DMS53 (cell line): ENCODE results near the gene SFI1.
"Not testable (repeated sequence)": the region's sequence is repeated elsewhere in the genome, so short reads cannot be mapped to it uniquely, and the experiment has no call there.

Experiments used
- DNase-seq: peaks from one replicate; lab custom pipeline; 2025; lab: John Stamatoyannopoulos, UW

Gene SFI1, protein sequence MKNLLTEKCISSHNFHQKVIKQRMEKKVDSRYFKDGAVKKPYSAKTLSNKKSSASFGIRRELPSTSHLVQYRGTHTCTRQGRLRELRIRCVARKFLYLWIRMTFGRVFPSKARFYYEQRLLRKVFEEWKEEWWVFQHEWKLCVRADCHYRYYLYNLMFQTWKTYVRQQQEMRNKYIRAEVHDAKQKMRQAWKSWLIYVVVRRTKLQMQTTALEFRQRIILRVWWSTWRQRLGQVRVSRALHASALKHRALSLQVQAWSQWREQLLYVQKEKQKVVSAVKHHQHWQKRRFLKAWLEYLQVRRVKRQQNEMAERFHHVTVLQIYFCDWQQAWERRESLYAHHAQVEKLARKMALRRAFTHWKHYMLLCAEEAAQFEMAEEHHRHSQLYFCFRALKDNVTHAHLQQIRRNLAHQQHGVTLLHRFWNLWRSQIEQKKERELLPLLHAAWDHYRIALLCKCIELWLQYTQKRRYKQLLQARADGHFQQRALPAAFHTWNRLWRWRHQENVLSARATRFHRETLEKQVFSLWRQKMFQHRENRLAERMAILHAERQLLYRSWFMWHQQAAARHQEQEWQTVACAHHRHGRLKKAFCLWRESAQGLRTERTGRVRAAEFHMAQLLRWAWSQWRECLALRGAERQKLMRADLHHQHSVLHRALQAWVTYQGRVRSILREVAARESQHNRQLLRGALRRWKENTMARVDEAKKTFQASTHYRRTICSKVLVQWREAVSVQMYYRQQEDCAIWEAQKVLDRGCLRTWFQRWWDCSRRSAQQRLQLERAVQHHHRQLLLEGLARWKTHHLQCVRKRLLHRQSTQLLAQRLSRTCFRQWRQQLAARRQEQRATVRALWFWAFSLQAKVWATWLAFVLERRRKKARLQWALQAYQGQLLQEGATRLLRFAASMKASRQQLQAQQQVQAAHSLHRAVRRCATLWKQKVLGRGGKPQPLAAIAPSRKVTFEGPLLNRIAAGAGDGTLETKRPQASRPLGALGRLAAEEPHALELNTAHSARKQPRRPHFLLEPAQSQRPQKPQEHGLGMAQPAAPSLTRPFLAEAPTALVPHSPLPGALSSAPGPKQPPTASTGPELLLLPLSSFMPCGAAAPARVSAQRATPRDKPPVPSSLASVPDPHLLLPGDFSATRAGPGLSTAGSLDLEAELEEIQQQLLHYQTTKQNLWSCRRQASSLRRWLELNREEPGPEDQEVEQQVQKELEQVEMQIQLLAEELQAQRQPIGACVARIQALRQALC

GRCh38 chr22:31496007-31496734 lies at the start of gene SFI1:
TSS of gene SFI1 (plus strand) at chr22:31496536. CDS start at chr22:31508285, 11,749 bp downstream.
- DNase-seq: peak; percentile 79

GRCh38 chr22:31446767-31447166 lies 49.6 kb upstream of the SFI1 start:
- no peak for DNase-seq

- DNase-seq: no peak
Observed at GRCh38 chr22:31447337-31447736, 49.0 kb upstream of the SFI1 start.

GRCh38 chr22:31448382-31448781 lies 48.0 kb upstream of the SFI1 start:
- no peak for DNase-seq

- DNase-seq: no peak
Observed at GRCh38 chr22:31449506-31449905, 46.8 kb upstream of the SFI1 start.

GRCh38 chr22:31451709-31452571 lies 44.4 kb upstream of the SFI1 start:
- DNase-seq: peak; percentile 43

DNA sequence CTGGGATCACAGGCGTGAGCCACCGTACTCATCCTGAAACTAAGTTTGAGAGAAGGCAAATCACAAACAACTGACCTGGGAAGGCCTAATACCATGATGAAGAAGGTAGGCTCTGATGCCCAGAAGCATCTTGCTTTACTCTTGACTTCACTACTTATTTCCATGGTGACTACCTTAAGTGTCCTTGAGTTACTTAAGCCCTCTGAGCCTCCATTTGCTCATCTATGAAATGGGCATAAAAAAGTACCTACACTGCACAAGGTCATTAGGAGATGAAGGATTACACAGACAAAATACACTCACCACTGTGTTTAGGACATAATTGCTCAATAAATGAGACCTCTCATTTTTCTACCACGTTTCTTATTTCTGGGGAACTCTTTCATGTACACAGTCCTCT lies 34.6 kb upstream of the SFI1 start:
- no peak for DNase-seq

DNA sequence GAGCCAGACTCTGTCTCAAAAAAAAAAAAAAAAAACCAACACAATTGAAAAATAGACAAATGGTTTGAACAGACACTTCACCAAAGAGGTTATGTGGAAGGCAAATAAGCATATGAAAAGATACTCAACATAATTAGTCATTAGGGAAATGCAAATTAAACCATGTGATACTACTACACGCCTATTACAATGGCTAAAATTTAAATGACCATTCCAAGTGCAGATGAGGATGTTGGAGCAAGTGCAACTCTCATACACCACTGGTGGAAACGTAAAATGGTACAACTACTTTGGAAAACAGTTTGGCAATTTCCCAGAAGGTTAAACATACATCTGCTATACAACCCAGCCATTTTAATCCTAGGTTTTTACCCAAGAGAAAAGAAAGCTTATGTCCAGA lies 31.0 kb upstream of the SFI1 start:
- no peak for DNase-seq

DNA sequence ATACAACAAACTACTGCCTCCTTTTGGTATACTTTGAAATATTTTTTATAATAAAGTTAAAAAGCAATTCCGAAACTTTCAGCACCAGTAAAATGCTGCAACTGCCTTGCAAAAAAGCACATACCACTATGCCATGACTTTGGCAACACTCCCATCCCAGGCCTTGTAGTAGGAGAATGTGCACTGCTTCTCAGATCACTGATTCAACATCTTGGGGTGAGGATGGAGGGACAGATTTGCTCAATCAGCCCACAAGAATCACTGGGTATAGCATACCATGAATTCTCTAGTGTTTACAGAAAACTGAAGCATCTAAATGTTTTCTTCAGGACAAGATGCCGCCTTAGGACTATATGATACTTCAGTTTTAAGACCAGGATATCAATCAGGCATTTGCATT lies 21.6 kb upstream of the SFI1 start:
- DNase-seq: no peak

DNA sequence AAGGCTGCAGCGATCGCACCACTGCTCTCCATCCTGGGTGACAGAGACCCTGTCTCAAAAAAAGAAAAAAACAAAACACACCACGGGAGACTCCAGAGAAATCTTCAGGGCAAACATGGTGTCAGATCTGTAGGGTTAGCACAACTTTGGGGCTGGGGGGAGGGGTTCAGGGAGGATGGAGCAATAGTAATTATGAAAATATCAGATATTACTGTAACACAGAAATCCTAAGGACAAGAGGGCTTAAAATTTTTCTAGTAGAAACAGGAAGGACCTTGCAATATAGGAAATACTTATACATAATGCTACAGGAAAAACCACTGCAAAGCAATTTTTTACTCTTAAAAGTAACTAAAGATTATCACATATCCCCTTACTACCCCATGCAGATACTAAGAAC lies 20.5 kb upstream of the SFI1 start:
- DNase-seq: no peak

GRCh38 chr22:31477329-31477728 lies 19.0 kb upstream of the SFI1 start:
- no peak for DNase-seq

DNA sequence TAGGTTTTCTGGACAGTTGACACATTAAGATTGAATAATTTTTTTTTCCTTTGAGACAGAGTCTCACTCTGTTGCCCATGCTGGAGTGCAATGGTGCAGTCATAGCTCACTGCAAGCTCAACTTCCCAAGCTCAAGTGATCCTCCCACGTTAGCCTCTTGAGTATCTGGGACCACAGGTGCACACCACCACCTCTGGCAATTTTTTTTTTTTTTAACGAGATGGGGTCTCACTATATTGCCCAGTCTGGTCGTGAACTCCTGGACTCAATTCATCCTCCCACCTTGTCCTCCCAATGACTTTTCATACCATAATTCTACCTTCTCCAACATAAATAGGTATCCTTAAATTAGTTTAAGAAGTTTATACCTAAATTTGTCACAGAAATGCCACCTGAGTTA lies 15.2 kb upstream of the SFI1 start:
- DNase-seq: no peak

DNA sequence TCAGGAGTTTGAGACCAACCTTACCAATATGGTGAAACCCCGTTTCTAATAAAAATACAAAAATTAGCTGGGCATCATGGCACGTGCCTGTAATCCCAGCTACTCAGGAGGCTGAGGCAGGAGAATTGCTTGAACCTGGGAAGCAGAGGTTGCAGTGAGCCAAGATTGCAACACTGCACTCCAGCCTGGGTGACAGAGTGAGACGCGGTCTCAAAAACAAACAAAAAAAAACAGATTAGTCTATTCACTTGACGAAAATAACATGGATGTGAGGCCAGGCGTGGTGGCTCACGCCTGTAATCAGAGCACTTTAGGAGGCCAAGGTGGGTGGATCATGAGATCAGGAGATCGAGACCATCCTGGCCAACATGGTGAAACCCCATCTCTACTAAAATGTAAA lies 13.9 kb upstream of the SFI1 start:
- DNase-seq: not testable (repeated sequence)

- not testable (repeated sequence) for DNase-seq
Observed at GRCh38 chr22:31486369-31486768, 10.0 kb upstream of the SFI1 start.

GRCh38 chr22:31486951-31487350 lies 9.4 kb upstream of the SFI1 start:
- DNase-seq: no peak

- no peak for DNase-seq
Observed at GRCh38 chr22:31488346-31488883, 7.9 kb upstream of the SFI1 start.

GRCh38 chr22:31488988-31489617 lies 7.2 kb upstream of the SFI1 start:
- DNase-seq: peak; percentile 39

DNA sequence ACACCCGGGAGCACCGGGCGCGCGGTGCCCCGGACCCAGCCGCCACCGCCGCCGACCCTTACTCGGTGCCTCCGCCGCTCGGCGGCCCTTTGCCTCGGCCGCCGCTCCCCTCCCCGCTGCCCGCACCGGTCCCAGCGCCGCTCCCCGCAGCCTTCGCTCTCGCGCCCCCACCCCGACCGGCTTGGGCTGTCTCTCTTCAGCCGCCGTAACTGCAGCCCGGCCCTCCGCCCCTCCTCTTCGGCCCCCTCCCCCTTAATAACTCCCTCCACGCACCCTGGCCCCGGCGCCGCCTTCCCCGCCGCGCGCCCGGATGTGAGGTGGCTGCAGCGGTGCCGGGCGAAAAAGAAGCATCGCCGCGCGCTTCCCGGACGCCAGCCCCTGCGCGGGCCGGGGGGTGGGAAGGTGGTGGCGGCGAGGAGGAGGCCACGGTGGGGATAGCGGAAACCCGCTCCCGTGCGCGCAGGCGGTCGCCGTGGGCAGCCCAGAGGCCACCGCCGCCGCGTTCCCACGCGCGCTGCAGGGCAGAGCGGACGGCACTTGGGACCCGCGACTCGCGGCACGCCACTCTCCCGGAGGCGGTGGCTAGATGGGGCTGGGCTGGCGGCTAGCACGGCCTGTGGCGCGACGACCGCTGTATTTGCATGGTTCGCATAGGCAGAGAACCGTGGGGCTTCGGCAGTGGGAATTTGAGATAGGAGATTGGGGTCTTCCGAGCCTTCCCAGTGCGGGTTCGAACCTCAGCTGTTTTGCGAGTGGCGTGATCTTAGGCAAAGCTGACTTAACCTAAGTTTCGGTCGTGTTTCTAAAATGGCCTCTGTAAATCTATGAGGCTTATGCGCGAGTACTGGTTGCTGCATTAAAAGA lies 6.5 kb upstream of the SFI1 start, which contains the start of gene EIF4ENIF1:
Gene EIF4ENIF1, minus strand, starts transcription at position 211 of the 864 bp plus-strand sequence. CDS start 1,124 bp downstream, outside the sequence.
- DNase-seq: peak; percentile 73

- peak; percentile 55 for DNase-seq
Observed at GRCh38 chr22:31490496-31490925, 5.8 kb upstream of the SFI1 start.
